Heart left ventricle (tissue), 16 donors: ENCODE measurements around the gene MACO1. TPM values are rescaled to one million over a fixed set of nuclear protein-coding genes. Genes with fewer than 3 reads are reported as not detected.

Experiments
- ATAC-seq, 4 donors: fragments of 200-7000 bp; cut with Tn5 transposase; one replicate each; pipeline ENCODE4 v1.9.1; 2020 to 2022; ENCODE audit warnings: moderate library complexity in 4 of 4, mild to moderate bottlenecking in 3 of 4, moderate number of reproducible peaks in 1 of 4
- DNase-seq, 5 donors: peaks; one replicate each; pipeline ENCODE4 v3.0.0-alpha.2; 2020
- H3K27ac ChIP-seq, 12 donors: fragments of 200-600 bp; sonication (generic) in 4 of 12; one replicate each; pipeline versions ENCODE4 v1.5.0 to v1.8.0; 2016 to 2022; ENCODE audit warnings: mild to moderate bottlenecking in 2 of 12
- H3K27me3 ChIP-seq, 9 donors: fragments of 200-600 bp; sonication (generic) in 2 of 9; one replicate each; pipeline versions ENCODE4 v1.5.1 to v1.8.0; 2016 to 2022; ENCODE audit warnings: mild to moderate bottlenecking in 3 of 9
- H3K36me3 ChIP-seq, 9 donors: fragments of 200-600 bp; sonication (generic) in 2 of 9; one replicate each; pipeline versions ENCODE4 v1.5.0 to v1.8.0; 2018 to 2022; ENCODE audit warnings: mild to moderate bottlenecking in 2 of 9
- H3K4me1 ChIP-seq, 12 donors: fragments of 200-600 bp; sonication (generic) in 4 of 12; one replicate each; pipeline versions ENCODE4 v1.5.0 to v1.8.0; 2016 to 2022; ENCODE audit warnings: mild to moderate bottlenecking in 3 of 12
- H3K4me3 ChIP-seq, 12 donors: fragments of 200-600 bp; sonication (generic) in 4 of 12; one replicate each; pipeline versions ENCODE4 v1.5.0 to v1.8.0; 2017 to 2022; ENCODE audit warnings: mild to moderate bottlenecking in 9 of 12, moderate library complexity in 4 of 12
- H3K9me3 ChIP-seq, 12 donors: fragments of 200-600 bp; sonication (generic) in 4 of 12; one replicate each; pipeline versions ENCODE4 v1.5.0 to v1.8.0; 2016 to 2022; ENCODE audit warnings: mild to moderate bottlenecking in 1 of 12
- CTCF ChIP-seq, 12 donors: fragments of 200-600 bp; sonication (generic) in 4 of 12; IDR thresholded peaks; one replicate each; pipeline versions ENCODE4 v1.5.0 to v1.8.0; 2018 to 2022; ENCODE audit warnings: antibody characterized with exemption in 12 of 12, mild to moderate bottlenecking in 5 of 12
- POLR2A ChIP-seq, 2 donors: fragments of 450-650 bp; IDR thresholded peaks; one replicate each; pipeline ENCODE4 v1.6.1; 2017; ENCODE audit warnings: antibody characterized with exemption in 2 of 2, mild to moderate bottlenecking in 2 of 2, moderate library complexity in 2 of 2
- WGBS, 4 donors: extraction: QIAGEN DNeasy Blood & Tissue Kit in 2 of 4; methylation state at CpG; one replicate each; pipeline versions ENCODE4 v1.1.5 to v1.1.7; 2013 to 2018; 5-methylcytosine and 5-hydroxymethylcytosine counted together
- intact Hi-C, 10 donors: fragments of 100-400 bp; cut with DNase I; formaldehyde crosslinking; loops; one replicate each; pipeline versions ENCODE4 v1.11.1 to v1.14.2; 2022
- polyA plus RNA-seq, 2 donors: library from polyadenylated mRNA; stranded (reverse); fragments of 200-250 nt; gene quantifications; one replicate each; pipeline ENCODE4 v1.2.3, GENCODE V29; 2013
- total RNA-seq, 9 donors: library from RNA; depleted of rRNA in 2 of 9; stranded (reverse); fragments of >200 nt in 2 of 9; fragmentation: NEBNext Ultra II Directional in 3 of 9; extraction: Animal tissue kit (Norgen Biotek cat#: 25700) in 3 of 9; gene quantifications; one replicate each; pipeline versions ENCODE4 v1.1.0 to v1.2.4, GENCODE V29; 2016 to 2023
- donor health status: ischemic (EF 13 %, LVEDD 7.1; RV severe dilation, severe dysfunction).
- donor health status: healthy with polysubstance abuse.
- donor health status: DM: no; HTN: yes; CAD: no.
- donor health status: DM: no; HTN: no; CAD: no.
- donor health status: ischemic (EF 25% LVEDD 6.9; RV normal size, moderate dysfunction).
- donor health status: ischemic (EF 25% LVEDD 5.7; RV mildly dilated, moderate dysfunction).
- donor health status: healthy.
- donor health status: DM: yes; HTN: yes; CAD: no.
- donor health status: ischemic (EF 35%, LVEDD 5.7; RV mildly dilated, moderate dysfunction).
- donor health status: nonischemic (EF 11% LVEDD 7.7; RV severe dilation, severe dysfunction).
- donor health status: DM: yes; HTN: yes; CAD: no.
- donor health status: PGD.
- donor health status: ischemic (EF 29% LVEDD 5.4; RV normal size, mild dysfunction).
- donor health status: nonischemic (EF 23%, LVEDD 6.1; RV moderate dilation, normal function).

The MACO1 gene
- total and polyA plus RNA-seq, 11 donors, result 5.8 to 21.0 (median 14.0) TPM

GRCh38 chr1:25462732-25463131, 32.0 kb downstream of the MACO1 start:
- WGBS, 4 donors, result 30 to 45% (median 35%) methylated on average over 5 of the region's 5 CpGs
- Histone ChIP-seq H3K36me3 (peaks cover 0 to 38% (median 28%) of the 10 kb centered on the region in 9 donors), H3K27ac (peak overlapping the region in 3 of 12 donors; percentile 1 to 36 (median 4)), H3K4me1 (peaks cover 0 to 47% (median 27%) of the 10 kb centered on the region in 12 donors), H3K27me3 (no peaks in the 10 kb centered on the region), H3K9me3 (no peaks in the 10 kb centered on the region), H3K4me3 (no peak overlapping the region)
- intact Hi-C loops, result no loop called here
- DNase-seq, result peak in 1 of 5 donors; percentile 21
- TF ChIP-seq POLR2A (IDR thresholded peaks at IDR 0.05) (no peak), CTCF (IDR thresholded peaks at IDR 0.05) (no peak)
- ATAC-seq, result peak; percentile 71 to 77 (median 74)

- Histone ChIP-seq H3K27me3 (no peaks in the 10 kb centered on the region), H3K4me3 (no peak overlapping the region), H3K36me3 (peaks cover 0 to 7% (median 0%) of the 10 kb centered on the region in 9 donors), H3K4me1 (peaks cover 4 to 59% (median 38%) of the 10 kb centered on the region in 12 donors), H3K9me3 (no peaks in the 10 kb centered on the region), H3K27ac (peak overlapping the region in 1 of 12 donors; percentile 2)
- no peak for TF ChIP-seq POLR2A (IDR thresholded peaks at IDR 0.05)
- no peak for TF ChIP-seq CTCF (IDR thresholded peaks at IDR 0.05)
- ATAC-seq, result no peak
- DNase-seq, result no peak
- WGBS, 4 donors, result 64 to 72% (median 71%) methylated on average over 4 of the region's 4 CpGs
- intact Hi-C loops, result loop anchor here in 3 of 10 donors (5.0 kb wide), 1 partner anchor 35 kb away; the partner anchor contains the start of gene MACO1 (in 3 of the 3)
Observed at GRCh38 chr1:25467193-25467592, 36.5 kb downstream of the MACO1 start.

GRCh38 chr1:25467616-25468015, 36.9 kb downstream of the MACO1 start:
- H3K9me3 ChIP-seq, result no peaks in the 10 kb centered on the region
- no peaks in the 10 kb centered on the region for H3K27me3 ChIP-seq
- no peak for TF ChIP-seq CTCF (IDR thresholded peaks at IDR 0.05)
- no peak for TF ChIP-seq POLR2A (IDR thresholded peaks at IDR 0.05)
- peaks cover 0 to 7% (median 0%) of the 10 kb centered on the region in 9 donors for H3K36me3 ChIP-seq
- no peak for ATAC-seq
- peaks cover 4 to 59% (median 34%) of the 10 kb centered on the region in 12 donors for H3K4me1 ChIP-seq
- intact Hi-C loops, result loop anchor here in 3 of 10 donors (5.0 kb wide), 1 partner anchor 35 kb away; the partner anchor contains the start of gene MACO1 (in 3 of the 3)
- H3K4me3 ChIP-seq, result no peak overlapping the region
- DNase-seq, result no peak
- WGBS, 4 donors, result 50 to 74% (median 55%) methylated on average over 1 of the region's 1 CpG
- H3K27ac ChIP-seq, result peak overlapping the region in 7 of 12 donors; percentile 2 to 75 (median 47)

- no peak overlapping the region for H3K4me3 ChIP-seq
- H3K9me3 ChIP-seq, result no peaks in the 10 kb centered on the region
- ATAC-seq, result peak; percentile 81 to 96 (median 90)
- H3K4me1 ChIP-seq, result peaks cover 4 to 55% (median 35%) of the 10 kb centered on the region in 12 donors
- no peak for TF ChIP-seq POLR2A (IDR thresholded peaks at IDR 0.05)
- TF ChIP-seq CTCF (IDR thresholded peaks at IDR 0.05), result no peak
- H3K36me3 ChIP-seq, result peaks cover 0 to 7% (median 0%) of the 10 kb centered on the region in 9 donors
- no peaks in the 10 kb centered on the region for H3K27me3 ChIP-seq
- intact Hi-C loops, result loop anchor here in 3 of 10 donors (5.0 kb wide), 1 partner anchor 36 kb away; the partner anchor contains the start of gene MACO1 (in 3 of the 3)
- DNase-seq, result no peak
- H3K27ac ChIP-seq, result peak overlapping the region in 8 of 12 donors; percentile 15 to 75 (median 45)
Observed at GRCh38 chr1:25468033-25468432, 37.3 kb downstream of the MACO1 start.
